GM19351 (cell line): Measurements from ENCODE around the gene ASB3.
"Not testable (repeated sequence)": the region's sequence is repeated elsewhere in the genome, so short reads cannot be mapped to it uniquely, and the experiment has no call there.

Experiments
- ATAC-seq: cut with Tn5 transposase; IDR thresholded peaks from one replicate; pipeline ENCODE4 v1.9.1; 2021; ENCODE audit warnings: mild to moderate bottlenecking, moderate library complexity; ENCODE audit not compliant: unreplicated experiment

ASB3 gene

GRCh38 chr2:53660886-53661285 lies 125.9 kb downstream of the ASB3 start:
- ATAC-seq: no peak

GRCh38 chr2:53658474-53658873 lies 128.3 kb downstream of the ASB3 start:
- ATAC-seq: not testable (repeated sequence)

- ATAC-seq: no peak
These were observed 131.5 kb downstream of the ASB3 start for GRCh38 chr2:53655256-53655655.

- no peak for ATAC-seq
These were observed 132.4 kb downstream of the ASB3 start for GRCh38 chr2:53654396-53654795.

- no peak for ATAC-seq
These were observed 134.6 kb downstream of the ASB3 start for GRCh38 chr2:53652131-53652530.

- no peak for ATAC-seq
These were observed 140.0 kb downstream of the ASB3 start for GRCh38 chr2:53646788-53647187.

GRCh38 chr2:53641290-53641689 lies 145.5 kb downstream of the ASB3 start:
- no peak for ATAC-seq

GRCh38 chr2:53640466-53640865 lies 146.3 kb downstream of the ASB3 start:
- no peak for ATAC-seq

- ATAC-seq: no peak
These were observed 150.2 kb downstream of the ASB3 start for GRCh38 chr2:53636596-53636995.

GRCh38 chr2:53636109-53636508 lies 150.6 kb downstream of the ASB3 start:
- no peak for ATAC-seq

- ATAC-seq: peak; percentile 33
These were observed 151.1 kb downstream of the ASB3 start for GRCh38 chr2:53635694-53636093.

GRCh38 chr2:53633441-53633840 lies 153.3 kb downstream of the ASB3 start:
- ATAC-seq: no peak

- no peak for ATAC-seq
These were observed 154.0 kb downstream of the ASB3 start for GRCh38 chr2:53632714-53633113.

- ATAC-seq: no peak
These were observed 154.7 kb downstream of the ASB3 start for GRCh38 chr2:53632126-53632460.

GRCh38 chr2:53631313-53632125 lies 155.2 kb downstream of the ASB3 start:
- peak; percentile 68 for ATAC-seq

GRCh38 chr2:53630026-53630606 lies 156.6 kb downstream of the ASB3 start:
- ATAC-seq: no peak

- ATAC-seq: no peak
These were observed 157.3 kb downstream of the ASB3 start for GRCh38 chr2:53629501-53629900.

GRCh38 chr2:53629001-53629400 lies 157.8 kb downstream of the ASB3 start:
- ATAC-seq: no peak

GRCh38 chr2:53622141-53622540 lies 164.6 kb downstream of the ASB3 start:
- no peak for ATAC-seq

GRCh38 chr2:53620981-53621380 lies 165.8 kb downstream of the ASB3 start:
- ATAC-seq: no peak
